Mucosa of rectum (tissue), 2 donors: ENCODE data around the gene C5AR1.
"Not testable (repeated sequence)": the region's sequence is repeated elsewhere in the genome, so short reads cannot be mapped to it uniquely, and the experiment has no call there.

Source experiments
- H3K27ac ChIP-seq, 2 donors: one replicate each; pipeline ENCODE4 v1.7.0; 2013; ENCODE audit warnings: inconsistent platforms in 2 of 2, low read depth in 2 of 2, low read length in 2 of 2
- H3K27me3 ChIP-seq, 2 donors: one replicate each; pipeline ENCODE4 v1.7.0; 2013; ENCODE audit warnings: low read length in 2 of 2; ENCODE audit not compliant: control insufficient read depth in 2 of 2, insufficient read depth in 2 of 2
- H3K36me3 ChIP-seq, 2 donors: one replicate each; pipeline ENCODE4 v1.7.0; 2013; ENCODE audit warnings: low read length in 2 of 2; ENCODE audit not compliant: control insufficient read depth in 2 of 2, insufficient read depth in 2 of 2
- H3K4me1 ChIP-seq, 2 donors: one replicate each; pipeline ENCODE4 v1.7.0; 2013; ENCODE audit warnings: low read length in 2 of 2, mild to moderate bottlenecking in 1 of 2; ENCODE audit not compliant: control insufficient read depth in 2 of 2, insufficient read depth in 2 of 2
- H3K4me3 ChIP-seq, 2 donors: one replicate each; pipeline ENCODE4 v1.7.0; 2013; ENCODE audit warnings: low read length in 2 of 2
- H3K9ac ChIP-seq, 2 donors: one replicate each; pipeline ENCODE4 v1.7.0; 2013; ENCODE audit warnings: low read length in 2 of 2, low read depth in 1 of 2, mild to moderate bottlenecking in 1 of 2
- H3K9me3 ChIP-seq, 2 donors: one replicate each; pipeline ENCODE4 v1.7.0; 2013; ENCODE audit warnings: low read length in 2 of 2; ENCODE audit not compliant: control insufficient read depth in 2 of 2
- donor health status: healthy.
- donor health status: Normal muscosa, but diverticular disease.

The C5AR1 gene

DNA sequence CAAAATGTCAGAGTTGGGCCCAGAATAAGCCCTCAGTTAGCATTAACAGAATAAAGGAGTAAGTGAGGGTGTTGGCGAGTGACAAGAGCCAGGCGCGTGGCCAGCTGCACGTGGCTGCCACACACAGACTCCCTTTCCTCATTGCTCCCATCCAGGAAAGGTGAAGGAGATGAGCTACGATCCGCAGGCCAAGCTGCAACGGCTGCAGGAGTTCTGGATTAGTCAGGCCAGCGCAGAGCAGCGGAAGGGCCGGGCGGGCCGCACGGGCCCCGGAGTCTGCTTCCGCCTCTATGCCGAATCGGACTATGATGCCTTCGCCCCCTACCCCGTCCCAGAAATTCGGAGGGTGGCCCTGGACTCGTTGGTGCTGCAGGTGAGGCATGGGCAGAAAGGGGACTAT is 52.7 kb downstream of the C5AR1 start:
- H3K4me1 ChIP-seq = no peaks in the 10 kb centered on the region
- no peak overlapping the region for H3K27ac ChIP-seq
- H3K9ac ChIP-seq = no peak overlapping the region

GRCh38 chr19:47363758-47364531 is 54.3 kb downstream of the C5AR1 start:
- peaks cover 20 to 48% of the 10 kb centered on the region in 2 donors for H3K36me3 ChIP-seq
- no peaks in the 10 kb centered on the region for H3K27me3 ChIP-seq
- no peak overlapping the region for H3K9ac ChIP-seq
- H3K4me1 ChIP-seq = no peaks in the 10 kb centered on the region
- H3K4me3 ChIP-seq = no peak overlapping the region
- no peaks in the 10 kb centered on the region for H3K9me3 ChIP-seq
- no peak overlapping the region for H3K27ac ChIP-seq

More for the DNA sequence above, 52.7 kb downstream of the C5AR1 start:
- Histone ChIP-seq H3K4me3 (no peak overlapping the region), H3K27me3 (no peaks in the 10 kb centered on the region), H3K36me3 (peaks cover 30 to 59% of the 10 kb centered on the region in 2 donors), H3K9me3 (no peaks in the 10 kb centered on the region)

DNA sequence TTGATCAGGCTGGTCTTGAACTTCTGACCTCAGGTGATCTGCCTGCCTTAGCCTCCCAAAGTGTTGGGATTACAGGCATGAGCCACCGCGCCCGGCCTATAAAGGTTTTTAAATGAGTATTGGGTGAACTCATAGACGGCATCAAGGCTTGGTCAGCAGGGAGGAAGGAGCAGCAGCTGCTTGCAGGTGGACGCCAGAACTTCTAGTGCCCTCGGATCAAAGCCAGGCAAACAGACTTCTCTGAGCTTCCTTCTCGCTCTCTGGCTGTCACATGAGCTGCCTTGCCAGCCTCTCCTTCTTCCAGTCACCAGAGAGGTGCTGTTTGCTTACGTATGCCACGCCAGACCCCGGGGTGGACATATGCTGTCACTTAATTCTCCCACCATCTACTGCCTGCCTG is 55.8 kb downstream of the C5AR1 start:
- H3K9ac ChIP-seq, H3K27ac ChIP-seq, H3K4me1 ChIP-seq, H3K9me3 ChIP-seq, H3K27me3 ChIP-seq, H3K4me3 ChIP-seq: not testable (repeated sequence)
- peaks cover 27 to 49% of the 10 kb centered on the region in 2 donors for H3K36me3 ChIP-seq

DNA sequence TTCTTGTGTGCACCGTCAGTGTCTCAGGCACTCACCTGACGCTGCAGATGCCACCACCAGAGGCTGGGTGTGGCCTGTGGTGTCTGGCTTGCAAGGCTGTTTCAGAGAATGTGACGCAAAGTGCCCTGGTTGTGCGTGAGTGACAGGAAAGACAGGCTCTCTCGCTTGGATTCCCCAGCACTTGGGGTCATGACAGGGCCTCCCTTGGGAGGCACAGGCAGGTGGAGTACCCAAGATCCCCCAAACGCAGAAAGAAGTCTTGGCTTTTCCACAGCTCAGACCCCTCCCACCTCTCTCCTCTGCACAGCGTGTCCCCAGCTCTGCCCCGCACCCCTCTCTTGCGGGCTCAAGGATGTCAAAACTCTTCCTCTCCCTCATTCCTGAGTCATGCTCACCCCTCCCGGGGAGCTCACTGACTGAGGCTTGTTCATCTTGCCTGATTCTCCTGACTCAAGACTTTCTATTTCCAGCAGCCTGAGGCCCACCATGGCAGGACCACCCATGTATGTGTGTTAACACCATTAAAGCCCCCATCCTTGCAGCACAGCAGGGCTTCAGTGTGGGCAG is 60.5 kb downstream of the C5AR1 start:
- Histone ChIP-seq H3K9ac (no peak overlapping the region), H3K9me3 (no peaks in the 10 kb centered on the region), H3K4me3 (no peak overlapping the region), H3K27ac (no peak overlapping the region), H3K4me1 (no peaks in the 10 kb centered on the region), H3K36me3 (peaks cover 35 to 52% of the 10 kb centered on the region in 2 donors), H3K27me3 (no peaks in the 10 kb centered on the region)

- peaks cover 33 to 62% of the 10 kb centered on the region in 2 donors for H3K36me3 ChIP-seq
- no peak overlapping the region for H3K4me3 ChIP-seq
- H3K27ac ChIP-seq = no peak overlapping the region
- no peak overlapping the region for H3K9ac ChIP-seq
- H3K27me3 ChIP-seq = no peaks in the 10 kb centered on the region
- H3K4me1 ChIP-seq = no peaks in the 10 kb centered on the region
- H3K9me3 ChIP-seq = no peaks in the 10 kb centered on the region
Observed at GRCh38 chr19:47371261-47371660, 61.6 kb downstream of the C5AR1 start.
